HepG2 (cell line): ENCODE measurements around the gene ZNF507. TPM values are rescaled to one million over a fixed set of nuclear protein-coding genes. Genes with fewer than 3 reads are reported as not detected.

Experiments
- AKAP8 ChIP-seq: sonication (generic); formaldehyde crosslinking; IDR thresholded peaks from 2 replicates; pipeline ENCODE4 v1.5.1; 2020; ENCODE audit warnings: mild to moderate bottlenecking, missing genetic modification reagents
- BCL6 ChIP-seq: IDR thresholded peaks from 2 replicates; pipeline ENCODE4 v1.6.1; 2016; ENCODE audit warnings: missing genetic modification reagents, missing compliant biosample characterization
- DBP ChIP-seq: sonication (generic); formaldehyde crosslinking; IDR thresholded peaks from 2 replicates; pipeline ENCODE4 v1.4.0; 2020; ENCODE audit warnings: missing genetic modification reagents; ENCODE audit errors: not compliant biosample characterization
- ELF3 ChIP-seq: IDR thresholded peaks from 2 replicates; pipeline ENCODE4 v1.6.1; 2016; ENCODE audit warnings: missing genetic modification reagents, missing compliant biosample characterization
- ELF4 ChIP-seq: sonication (generic); formaldehyde crosslinking; IDR thresholded peaks from 2 replicates; pipeline ENCODE4 v1.5.0; 2020; ENCODE audit warnings: missing genetic modification reagents, mild to moderate bottlenecking, moderate library complexity, borderline replicate concordance
- GABPB1 ChIP-seq: IDR thresholded peaks from 2 replicates; pipeline ENCODE4 v1.6.1; 2016; ENCODE audit warnings: mild to moderate bottlenecking, missing genetic modification reagents, moderate library complexity, missing compliant biosample characterization
- GATAD1 ChIP-seq: IDR thresholded peaks from 2 replicates; pipeline ENCODE4 v1.6.1; 2016; ENCODE audit warnings: missing genetic modification reagents, missing compliant biosample characterization
- HNF4A ChIP-seq: sonication (generic); formaldehyde crosslinking; IDR thresholded peaks from 2 replicates; pipeline ENCODE4 v1.4.0; 2020; ENCODE audit warnings: missing genetic modification reagents
- HOXA5 ChIP-seq: sonication (generic); formaldehyde crosslinking; IDR thresholded peaks from 2 replicates; pipeline ENCODE4 v1.4.0; 2020; ENCODE audit warnings: missing genetic modification reagents
- JUNB ChIP-seq: sonication (generic); formaldehyde crosslinking; IDR thresholded peaks from 2 replicates; pipeline ENCODE4 v1.8.0; 2022; ENCODE audit warnings: missing genetic modification reagents, mild to moderate bottlenecking, borderline replicate concordance
- NPAS2 ChIP-seq: sonication (generic); formaldehyde crosslinking; IDR thresholded peaks from 2 replicates; pipeline ENCODE4 v1.8.0; 2022; ENCODE audit warnings: mild to moderate bottlenecking, missing genetic modification reagents, borderline replicate concordance
- ONECUT2 ChIP-seq: sonication (generic); formaldehyde crosslinking; IDR thresholded peaks from 2 replicates; pipeline ENCODE4 v1.4.0; 2020; ENCODE audit warnings: missing genetic modification reagents
- RARG ChIP-seq: sonication (generic); formaldehyde crosslinking; IDR thresholded peaks from 2 replicates; pipeline ENCODE4 v1.4.0; 2020; ENCODE audit warnings: low read depth, mild to moderate bottlenecking, missing genetic modification reagents
- ZGPAT ChIP-seq: IDR thresholded peaks from 2 replicates; pipeline ENCODE4 v1.6.1; 2016; ENCODE audit warnings: mild to moderate bottlenecking
- ZMYM3 ChIP-seq: sonication (generic); formaldehyde crosslinking; IDR thresholded peaks from 2 replicates; pipeline ENCODE4 v1.5.1; 2020; ENCODE audit warnings: mild to moderate bottlenecking, missing genetic modification reagents
- ZNF30 ChIP-seq: sonication (generic); formaldehyde crosslinking; IDR thresholded peaks from 2 replicates; pipeline ENCODE4 v1.5.0; 2020; ENCODE audit warnings: mild to moderate bottlenecking, missing genetic modification reagents
- ZNF770 ChIP-seq: sonication (generic); formaldehyde crosslinking; IDR thresholded peaks from 2 replicates; pipeline ENCODE4 v1.5.0; 2020; ENCODE audit warnings: mild to moderate bottlenecking, missing genetic modification reagents
- ZNF772 ChIP-seq: sonication (generic); formaldehyde crosslinking; IDR thresholded peaks from 2 replicates; pipeline ENCODE4 v1.5.0; 2020; ENCODE audit warnings: mild to moderate bottlenecking, missing genetic modification reagents
- ZNF841 ChIP-seq: sonication (generic); formaldehyde crosslinking; IDR thresholded peaks from 2 replicates; pipeline ENCODE4 v1.8.1; 2023; ENCODE audit warnings: missing genetic modification reagents, borderline replicate concordance
- ZNF850 ChIP-seq: sonication (generic); formaldehyde crosslinking; conservative IDR thresholded peaks from 2 replicates; pipeline ENCODE4 v1.9.0; 2021; ENCODE audit warnings: mild to moderate bottlenecking, missing genetic modification reagents
- polyA plus RNA-seq, 8 experiments: library from polyadenylated mRNA; depleted of rRNA in 3 of 8; stranded (reverse) in 7 of 8; unstranded in 1 of 8; fragments of >200 nt; fragmentation: Illumina TruSeq in 4 of 8; extraction: Trizol in 4 of 8; gene quantifications; 2 replicates each; pipeline versions ENCODE4 v1.2.1 to v1.2.3, GENCODE V29; 2011 to 2016; ENCODE audit warnings: low read depth in 4 of 8, missing spikeins in 1 of 8, mixed read lengths in 1 of 8; ENCODE audit not compliant: insufficient read depth in 1 of 8
- total RNA-seq, 5 experiments: library from RNA; depleted of rRNA; stranded (reverse); fragments of >200 nt; fragmentation: Illumina TruSeq; extraction: Trizol; gene quantifications; 2 replicates each; pipeline ENCODE4 v1.2.3, GENCODE V29; 2016; ENCODE audit warnings: low read depth in 1 of 5
- TF ChIP-seq, protein P1 (sequence below): sonication (generic); formaldehyde crosslinking; IDR thresholded peaks from 2 replicates; pipeline ENCODE4 v1.5.1; 2020; ENCODE audit warnings: missing genetic modification reagents, mild to moderate bottlenecking, borderline replicate concordance
- TF ChIP-seq, protein P2 (sequence below): sonication (generic); formaldehyde crosslinking; IDR thresholded peaks from 2 replicates; pipeline ENCODE4 v1.4.0; 2020; ENCODE audit warnings: mild to moderate bottlenecking, missing genetic modification reagents
- TF ChIP-seq, protein P3 (sequence below): sonication (generic); formaldehyde crosslinking; IDR thresholded peaks from 2 replicates; pipeline ENCODE4 v1.5.0; 2020; ENCODE audit warnings: missing genetic modification reagents, mild to moderate bottlenecking, borderline replicate concordance

The ZNF507 gene
- total and polyA plus RNA-seq, 2 of the 13 experiments (the other 11 are each of a cell fraction or from before 2014, with no cell fraction given) = 7.3 to 10.9 TPM

- TF ChIP-seq, protein P1, sequence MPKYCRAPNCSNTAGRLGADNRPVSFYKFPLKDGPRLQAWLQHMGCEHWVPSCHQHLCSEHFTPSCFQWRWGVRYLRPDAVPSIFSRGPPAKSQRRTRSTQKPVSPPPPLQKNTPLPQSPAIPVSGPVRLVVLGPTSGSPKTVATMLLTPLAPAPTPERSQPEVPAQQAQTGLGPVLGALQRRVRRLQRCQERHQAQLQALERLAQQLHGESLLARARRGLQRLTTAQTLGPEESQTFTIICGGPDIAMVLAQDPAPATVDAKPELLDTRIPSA (CRISPR knock-in tag) = no peak
- TF ChIP-seq JUNB (CRISPR knock-in tag) = peak; percentile 65; the same call in 1 of the 2 replicates
- TF ChIP-seq ZNF770 (CRISPR knock-in tag) = peak; percentile 49; the same call in 1 of the 2 replicates
- TF ChIP-seq ZMYM3 (CRISPR knock-in tag) = no peak
- no peak for TF ChIP-seq ZNF850
- TF ChIP-seq BCL6 (CRISPR knock-in tag) = peak; percentile 99
- no peak for TF ChIP-seq ZNF30
- 0 out of 2 replicates have a peak, but pooled peaks have one; percentile 37 for TF ChIP-seq GATAD1 (CRISPR knock-in tag)
- TF ChIP-seq, protein P2, sequence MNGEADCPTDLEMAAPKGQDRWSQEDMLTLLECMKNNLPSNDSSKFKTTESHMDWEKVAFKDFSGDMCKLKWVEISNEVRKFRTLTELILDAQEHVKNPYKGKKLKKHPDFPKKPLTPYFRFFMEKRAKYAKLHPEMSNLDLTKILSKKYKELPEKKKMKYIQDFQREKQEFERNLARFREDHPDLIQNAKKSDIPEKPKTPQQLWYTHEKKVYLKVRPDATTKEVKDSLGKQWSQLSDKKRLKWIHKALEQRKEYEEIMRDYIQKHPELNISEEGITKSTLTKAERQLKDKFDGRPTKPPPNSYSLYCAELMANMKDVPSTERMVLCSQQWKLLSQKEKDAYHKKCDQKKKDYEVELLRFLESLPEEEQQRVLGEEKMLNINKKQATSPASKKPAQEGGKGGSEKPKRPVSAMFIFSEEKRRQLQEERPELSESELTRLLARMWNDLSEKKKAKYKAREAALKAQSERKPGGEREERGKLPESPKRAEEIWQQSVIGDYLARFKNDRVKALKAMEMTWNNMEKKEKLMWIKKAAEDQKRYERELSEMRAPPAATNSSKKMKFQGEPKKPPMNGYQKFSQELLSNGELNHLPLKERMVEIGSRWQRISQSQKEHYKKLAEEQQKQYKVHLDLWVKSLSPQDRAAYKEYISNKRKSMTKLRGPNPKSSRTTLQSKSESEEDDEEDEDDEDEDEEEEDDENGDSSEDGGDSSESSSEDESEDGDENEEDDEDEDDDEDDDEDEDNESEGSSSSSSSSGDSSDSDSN (CRISPR knock-in tag) = no peak
- peak; percentile 84 for TF ChIP-seq HNF4A
- TF ChIP-seq, protein P3, sequence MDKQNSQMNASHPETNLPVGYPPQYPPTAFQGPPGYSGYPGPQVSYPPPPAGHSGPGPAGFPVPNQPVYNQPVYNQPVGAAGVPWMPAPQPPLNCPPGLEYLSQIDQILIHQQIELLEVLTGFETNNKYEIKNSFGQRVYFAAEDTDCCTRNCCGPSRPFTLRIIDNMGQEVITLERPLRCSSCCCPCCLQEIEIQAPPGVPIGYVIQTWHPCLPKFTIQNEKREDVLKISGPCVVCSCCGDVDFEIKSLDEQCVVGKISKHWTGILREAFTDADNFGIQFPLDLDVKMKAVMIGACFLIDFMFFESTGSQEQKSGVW (CRISPR knock-in tag) = no peak
- no peak for TF ChIP-seq ELF4
- TF ChIP-seq GABPB1 = 0 out of 2 replicates have a peak, but pooled peaks have one; percentile 10
- TF ChIP-seq RARG (CRISPR knock-in tag) = no peak
- no peak for TF ChIP-seq NPAS2 (CRISPR knock-in tag)
- TF ChIP-seq DBP = no peak
- peak; percentile 75 for TF ChIP-seq ZGPAT (CRISPR knock-in tag)
- 0 out of 2 replicates have a peak, but pooled peaks have one; percentile 39 for TF ChIP-seq HOXA5 (CRISPR knock-in tag)
- no peak for TF ChIP-seq ONECUT2 (CRISPR knock-in tag)
- TF ChIP-seq AKAP8 (CRISPR knock-in tag) = no peak
- TF ChIP-seq ZNF841 (CRISPR knock-in tag) = peak; percentile 38; the same call in 1 of the 2 replicates
- TF ChIP-seq ELF3 (CRISPR knock-in tag) = peak; percentile 26; the same call in 1 of the 2 replicates
- peak; percentile 34; the same call in 1 of the 2 replicates for TF ChIP-seq ZNF772 (CRISPR knock-in tag)
Observed at GRCh38 chr19:32363175-32363574, 17.8 kb downstream of the ZNF507 start (continued).
